ENCODE results near the gene ENTPD8. TPM values are rescaled to one million over a fixed set of nuclear protein-coding genes. Genes with fewer than 3 reads are reported as not detected.

Gene ENTPD8
- total RNA-seq, 4 donors from 2014 or later: not detected

- H3K4me3 ChIP-seq: no peak overlapping the region
- peaks cover 9% of the 10 kb centered on the region for H3K4me1 ChIP-seq
- WGBS: 91% methylated on average over 25 of the region's 35 CpGs
- H3K27me3 ChIP-seq: no peaks in the 10 kb centered on the region
- no peak for TF ChIP-seq EP300 (IDR thresholded peaks at IDR 0.05)
- TF ChIP-seq, protein P1, sequence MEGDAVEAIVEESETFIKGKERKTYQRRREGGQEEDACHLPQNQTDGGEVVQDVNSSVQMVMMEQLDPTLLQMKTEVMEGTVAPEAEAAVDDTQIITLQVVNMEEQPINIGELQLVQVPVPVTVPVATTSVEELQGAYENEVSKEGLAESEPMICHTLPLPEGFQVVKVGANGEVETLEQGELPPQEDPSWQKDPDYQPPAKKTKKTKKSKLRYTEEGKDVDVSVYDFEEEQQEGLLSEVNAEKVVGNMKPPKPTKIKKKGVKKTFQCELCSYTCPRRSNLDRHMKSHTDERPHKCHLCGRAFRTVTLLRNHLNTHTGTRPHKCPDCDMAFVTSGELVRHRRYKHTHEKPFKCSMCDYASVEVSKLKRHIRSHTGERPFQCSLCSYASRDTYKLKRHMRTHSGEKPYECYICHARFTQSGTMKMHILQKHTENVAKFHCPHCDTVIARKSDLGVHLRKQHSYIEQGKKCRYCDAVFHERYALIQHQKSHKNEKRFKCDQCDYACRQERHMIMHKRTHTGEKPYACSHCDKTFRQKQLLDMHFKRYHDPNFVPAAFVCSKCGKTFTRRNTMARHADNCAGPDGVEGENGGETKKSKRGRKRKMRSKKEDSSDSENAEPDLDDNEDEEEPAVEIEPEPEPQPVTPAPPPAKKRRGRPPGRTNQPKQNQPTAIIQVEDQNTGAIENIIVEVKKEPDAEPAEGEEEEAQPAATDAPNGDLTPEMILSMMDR (IDR thresholded peaks at IDR 0.05): no peak
- no peak for TF ChIP-seq POLR2AphosphoS5 (IDR thresholded peaks at IDR 0.05)
- no peak for TF ChIP-seq POLR2A (IDR thresholded peaks at IDR 0.05)
- peaks cover 12% of the 10 kb centered on the region for H3K36me3 ChIP-seq
- H3K27ac ChIP-seq: no peak overlapping the region
- no peaks in the 10 kb centered on the region for H3K9me3 ChIP-seq
- DNase-seq (ENCODE audit: low spot score in 2 of 2): no peak
These were observed 45.6 kb upstream of the ENTPD8 start for GRCh38 chr9:137486545-137487453.

DNA sequence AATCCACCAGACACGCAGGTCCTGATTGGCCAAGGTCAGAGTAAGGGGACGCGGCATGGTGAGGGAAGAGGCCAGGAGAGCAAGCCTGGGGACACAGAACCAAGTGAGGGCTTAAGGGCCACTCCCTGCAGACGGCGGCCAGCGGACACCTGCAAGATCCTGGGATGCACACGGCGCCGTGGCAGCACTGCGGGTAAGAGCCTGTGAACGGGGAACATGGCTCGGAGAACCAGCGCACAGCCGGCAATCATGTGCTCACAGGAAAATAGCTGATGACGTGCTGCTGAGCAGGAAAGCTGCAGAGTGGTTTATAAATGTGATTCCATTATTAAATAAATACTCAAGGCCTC lies 45.0 kb upstream of the ENTPD8 start:
- H3K4me1 ChIP-seq: peaks cover 11% of the 10 kb centered on the region
- TF ChIP-seq POLR2AphosphoS5 (IDR thresholded peaks at IDR 0.05): no peak
- no peak for TF ChIP-seq POLR2A (IDR thresholded peaks at IDR 0.05)
- H3K9me3 ChIP-seq: no peaks in the 10 kb centered on the region
- no peak overlapping the region for H3K27ac ChIP-seq
- peaks cover 9% of the 10 kb centered on the region for H3K36me3 ChIP-seq
- H3K27me3 ChIP-seq: no peaks in the 10 kb centered on the region
- 94% methylated on average over 15 of the region's 15 CpGs for WGBS
- no peak overlapping the region for H3K4me3 ChIP-seq
- DNase-seq (ENCODE audit: low spot score in 2 of 2): no peak

DNA sequence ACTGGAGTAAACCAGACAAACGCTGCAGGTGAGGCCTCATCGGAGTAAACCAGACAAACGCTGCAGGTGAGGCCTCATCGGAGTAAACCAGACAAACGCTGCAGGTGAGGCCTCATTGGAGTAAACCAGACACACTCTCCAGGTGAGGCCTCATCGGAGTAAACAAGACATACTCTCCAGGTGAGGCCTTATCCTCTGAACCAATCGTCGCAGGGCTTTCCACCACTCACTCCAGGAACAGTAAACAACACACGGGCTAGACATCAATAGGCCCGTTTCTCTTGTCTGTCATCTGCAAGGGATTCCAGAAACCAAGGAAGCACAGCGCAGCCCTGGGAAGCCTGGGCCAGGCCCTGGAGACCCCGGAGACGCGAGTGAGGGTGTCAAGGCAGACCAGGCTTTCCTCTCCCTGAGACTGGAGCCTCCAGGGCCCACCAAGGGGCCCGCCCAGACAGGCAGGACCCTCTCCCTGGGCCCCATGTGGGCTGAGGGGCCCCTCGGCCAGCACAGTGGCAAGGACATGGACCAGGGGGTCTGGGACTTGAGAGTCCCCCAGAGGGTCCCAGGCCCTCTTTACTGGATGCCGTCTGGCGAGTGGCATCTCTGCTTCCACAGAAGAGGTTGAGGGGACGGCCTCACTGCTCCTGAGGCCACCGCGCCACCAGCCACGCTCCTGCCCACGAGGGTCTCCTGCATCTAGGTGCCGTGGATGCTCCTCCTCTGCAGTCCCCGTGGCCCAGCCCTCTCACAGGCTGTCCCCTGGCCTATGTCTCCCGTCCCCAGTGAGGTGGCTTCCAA lies 44.4 kb upstream of the ENTPD8 start:
- 78% methylated on average over 20 of the region's 26 CpGs for WGBS
- no peak overlapping the region for H3K27ac ChIP-seq
- H3K27me3 ChIP-seq: no peaks in the 10 kb centered on the region
- TF ChIP-seq EP300 (IDR thresholded peaks at IDR 0.05): no peak
- no peak for TF ChIP-seq POLR2AphosphoS5 (IDR thresholded peaks at IDR 0.05)
- TF ChIP-seq, protein P1 (IDR thresholded peaks at IDR 0.05): no peak
- TF ChIP-seq POLR2A (IDR thresholded peaks at IDR 0.05): no peak
- peaks cover 13% of the 10 kb centered on the region for H3K36me3 ChIP-seq
- H3K4me1 ChIP-seq: peaks cover 11% of the 10 kb centered on the region
- DNase-seq (ENCODE audit: low spot score in 2 of 2): no peak
- H3K9me3 ChIP-seq: no peaks in the 10 kb centered on the region
- H3K4me3 ChIP-seq: no peak overlapping the region

DNA sequence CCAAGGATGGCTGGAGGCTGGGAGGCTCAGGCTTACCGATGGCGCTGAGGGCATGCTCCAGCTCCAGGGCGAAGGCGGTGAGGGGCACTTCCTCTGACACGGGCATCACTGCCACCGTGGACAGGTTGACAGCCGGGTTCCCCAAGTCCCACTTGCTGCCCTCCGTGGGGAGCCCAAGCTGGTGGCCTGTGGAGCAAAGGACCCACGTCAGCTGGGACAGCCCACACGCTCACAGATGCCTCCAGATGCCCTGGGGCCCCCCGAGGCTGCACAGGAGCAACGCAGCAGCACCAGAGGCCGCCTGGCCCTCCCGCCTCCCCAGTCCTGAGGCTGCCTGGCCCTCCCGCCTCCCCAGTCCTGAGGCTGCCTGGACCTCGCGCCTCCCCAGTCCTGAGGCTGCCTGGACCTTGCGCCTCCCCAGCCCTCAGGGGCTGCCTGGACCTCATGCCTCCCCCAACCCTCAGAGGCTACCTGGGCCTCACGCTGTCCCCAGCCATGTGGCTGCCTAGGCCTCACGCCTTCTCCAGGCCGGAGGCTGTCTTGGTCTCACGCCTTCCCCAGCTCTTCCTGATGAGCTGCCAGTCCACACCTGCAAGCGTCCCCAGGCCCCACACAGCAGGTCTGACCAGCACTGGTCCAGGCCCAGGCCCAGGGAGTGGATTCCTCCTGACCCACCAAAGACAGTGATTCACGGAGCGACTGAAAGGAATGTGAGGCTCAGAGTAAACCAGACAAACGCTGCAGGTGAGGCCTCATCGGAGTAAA lies 43.6 kb upstream of the ENTPD8 start:
- no peak overlapping the region for H3K4me3 ChIP-seq
- H3K27me3 ChIP-seq: no peaks in the 10 kb centered on the region
- H3K4me1 ChIP-seq: peaks cover 11% of the 10 kb centered on the region
- 89% methylated on average over 11 of the region's 27 CpGs for whole genome bisulfite sequencing
- no peaks in the 10 kb centered on the region for H3K9me3 ChIP-seq
- no peak for TF ChIP-seq POLR2AphosphoS5 (IDR thresholded peaks at IDR 0.05)
- TF ChIP-seq, protein P1 (IDR thresholded peaks at IDR 0.05): no peak
- no peak overlapping the region for H3K27ac ChIP-seq
- DNase-seq (ENCODE audit: low spot score in 2 of 2): no peak
- H3K36me3 ChIP-seq: peaks cover 17% of the 10 kb centered on the region

DNA sequence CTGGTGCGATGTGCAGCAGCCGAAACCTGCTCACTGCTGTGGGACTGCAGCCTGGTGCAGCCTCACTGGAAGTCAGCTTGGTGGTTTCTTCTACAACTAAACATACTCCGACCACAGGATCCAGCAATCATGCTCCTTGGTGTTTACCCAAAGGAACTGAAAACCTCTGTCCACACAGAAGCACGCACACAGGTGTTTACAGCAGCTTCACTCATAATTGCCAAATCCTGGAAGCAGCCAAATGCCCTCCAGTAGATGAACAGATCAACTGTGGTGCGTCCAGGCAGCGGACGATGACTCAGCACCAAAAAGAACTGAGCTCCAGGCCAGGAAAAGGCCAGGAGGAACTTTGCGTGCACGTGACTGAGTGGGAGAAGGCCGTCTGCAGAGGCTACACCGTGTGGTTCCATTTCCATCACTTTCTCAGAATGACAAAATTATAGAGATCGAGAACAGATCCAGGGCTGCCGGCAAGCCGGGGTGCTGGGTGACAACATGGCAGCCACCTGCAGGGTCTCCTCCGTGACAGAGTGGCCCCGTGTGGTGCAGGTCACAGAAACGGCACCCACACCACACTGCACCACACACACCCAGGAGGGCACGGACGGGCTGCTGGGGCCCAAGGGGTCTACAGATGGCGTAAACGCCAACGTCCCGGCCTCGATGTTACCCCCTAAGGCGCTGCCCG lies 41.1 kb upstream of the ENTPD8 start:
- Histone ChIP-seq H3K9me3 (no peaks in the 10 kb centered on the region), H3K27ac (no peak overlapping the region), H3K4me3 (no peak overlapping the region), H3K4me1 (peaks cover 11% of the 10 kb centered on the region), H3K27me3 (no peaks in the 10 kb centered on the region), H3K36me3 (peaks cover 12% of the 10 kb centered on the region)
- TF ChIP-seq EP300 (IDR thresholded peaks at IDR 0.05) (no peak), POLR2AphosphoS5 (IDR thresholded peaks at IDR 0.05) (no peak), POLR2A (IDR thresholded peaks at IDR 0.05) (no peak)
- TF ChIP-seq, protein P1 (IDR thresholded peaks at IDR 0.05): no peak
- 64% methylated on average over 26 of the region's 26 CpGs for WGBS
- DNase-seq (ENCODE audit: low spot score in 2 of 2): peak in 1 of 2 donors; percentile 64
